Tibial artery (tissue), 4 donors: ENCODE results near the gene GABBR2.

Experiments used
- DNase-seq, 2 donors: peaks; one replicate each; pipeline ENCODE4 v3.0.0-alpha.2; 2019
- H3K27ac ChIP-seq, 2 donors: fragments of 200-600 bp; sonication (generic) in 1 of 2; 1 replicate in 1 of 2; 2 replicates in 1 of 2; pipeline ENCODE4 v1.5.1; 2018 to 2019; ENCODE audit warnings: mild to moderate bottlenecking in 1 of 2
- H3K27me3 ChIP-seq, 2 donors: fragments of 200-600 bp; sonication (generic) in 1 of 2; one replicate each; pipeline versions ENCODE4 v1.5.1 to v1.6.0; 2016 to 2019
- H3K36me3 ChIP-seq, 3 donors: fragments of 200-600 bp; sonication (generic) in 2 of 3; one replicate each; pipeline ENCODE4 v1.5.1; 2016 to 2019; ENCODE audit warnings: mild to moderate bottlenecking in 2 of 3
- H3K4me1 ChIP-seq, 4 donors: fragments of 200-600 bp; sonication (generic) in 2 of 4; 1 replicate in 3 of 4; 2 replicates in 1 of 4; pipeline ENCODE4 v1.5.1; 2016 to 2019
- H3K4me3 ChIP-seq, 2 donors: fragments of 200-600 bp; sonication (generic) in 1 of 2; 1 replicate in 1 of 2; 2 replicates in 1 of 2; pipeline ENCODE4 v1.5.1; 2018 to 2019; ENCODE audit warnings: mild to moderate bottlenecking in 2 of 2
- H3K9me3 ChIP-seq, 3 donors: fragments of 200-600 bp; sonication (generic) in 1 of 3; one replicate each; pipeline ENCODE4 v1.5.1; 2016 to 2019
- CTCF ChIP-seq, 2 experiments: fragments of 200-600 bp in 1 of 2; fragments of 450-650 bp in 1 of 2; IDR thresholded peaks; one replicate each; pipeline ENCODE4 v1.5.1; 2017 to 2019; ENCODE audit warnings: antibody characterized with exemption in 2 of 2, mild to moderate bottlenecking in 1 of 2, moderate library complexity in 1 of 2
- intact Hi-C: fragments of 100-400 bp; cut with DNase I; formaldehyde crosslinking; loops from one replicate; pipeline ENCODE4 v1.15.0; 2023; ENCODE audit warnings: low total_unique reads

GABBR2 gene

GRCh38 chr9:98430535-98431292, 278.0 kb downstream of the GABBR2 start:
- no peak overlapping the region for H3K4me3 ChIP-seq
- DNase-seq, result peak in 1 of 2 donors; percentile 36
- H3K9me3 ChIP-seq, result no peaks in the 10 kb centered on the region
- no peaks in the 10 kb centered on the region for H3K36me3 ChIP-seq
- no peak overlapping the region for H3K27ac ChIP-seq
- H3K4me1 ChIP-seq, result no peaks in the 10 kb centered on the region
- intact Hi-C loops, result no loop called here
- no peak for TF ChIP-seq CTCF (IDR thresholded peaks at IDR 0.05)
- no peaks in the 10 kb centered on the region for H3K27me3 ChIP-seq

GRCh38 chr9:98429613-98430012, 279.1 kb downstream of the GABBR2 start:
- no peak overlapping the region for H3K27ac ChIP-seq
- H3K4me1 ChIP-seq, result no peaks in the 10 kb centered on the region
- H3K27me3 ChIP-seq, result no peaks in the 10 kb centered on the region
- no peak for TF ChIP-seq CTCF (IDR thresholded peaks at IDR 0.05)
- H3K36me3 ChIP-seq, result no peaks in the 10 kb centered on the region
- DNase-seq, result no peak
- no peak overlapping the region for H3K4me3 ChIP-seq
- H3K9me3 ChIP-seq, result no peaks in the 10 kb centered on the region
- intact Hi-C loops, result no loop called here

GRCh38 chr9:98428454-98428853, 280.3 kb downstream of the GABBR2 start:
- no peak for DNase-seq
- Histone ChIP-seq H3K27ac (no peak overlapping the region), H3K4me3 (no peak overlapping the region), H3K36me3 (no peaks in the 10 kb centered on the region), H3K4me1 (no peaks in the 10 kb centered on the region), H3K9me3 (no peaks in the 10 kb centered on the region), H3K27me3 (no peaks in the 10 kb centered on the region)
- intact Hi-C loops, result no loop called here
- no peak for TF ChIP-seq CTCF (IDR thresholded peaks at IDR 0.05)

- intact Hi-C loops, result no loop called here
- H3K27me3 ChIP-seq, result no peaks in the 10 kb centered on the region
- no peaks in the 10 kb centered on the region for H3K4me1 ChIP-seq
- no peaks in the 10 kb centered on the region for H3K9me3 ChIP-seq
- no peak overlapping the region for H3K27ac ChIP-seq
- no peak for DNase-seq
- TF ChIP-seq CTCF (IDR thresholded peaks at IDR 0.05), result no peak
- H3K4me3 ChIP-seq, result no peak overlapping the region
- no peaks in the 10 kb centered on the region for H3K36me3 ChIP-seq
Measured at GRCh38 chr9:98427491-98427890, 281.2 kb downstream of the GABBR2 start.

GRCh38 chr9:98425079-98425478, 283.7 kb downstream of the GABBR2 start:
- no peaks in the 10 kb centered on the region for H3K4me1 ChIP-seq
- intact Hi-C loops, result no loop called here
- no peaks in the 10 kb centered on the region for H3K9me3 ChIP-seq
- no peak for TF ChIP-seq CTCF (IDR thresholded peaks at IDR 0.05)
- DNase-seq, result no peak
- no peaks in the 10 kb centered on the region for H3K36me3 ChIP-seq
- H3K4me3 ChIP-seq, result no peak overlapping the region
- no peak overlapping the region for H3K27ac ChIP-seq
- no peaks in the 10 kb centered on the region for H3K27me3 ChIP-seq

- Histone ChIP-seq H3K36me3 (no peaks in the 10 kb centered on the region), H3K4me1 (no peaks in the 10 kb centered on the region), H3K27me3 (peaks cover 0 to 7% of the 10 kb centered on the region in 2 donors), H3K27ac (no peak overlapping the region), H3K9me3 (peaks cover 0 to 11% (median 0%) of the 10 kb centered on the region in 3 donors), H3K4me3 (no peak overlapping the region)
- intact Hi-C loops, result no loop called here
- no peak for TF ChIP-seq CTCF (IDR thresholded peaks at IDR 0.05)
- DNase-seq, result no peak
Measured at GRCh38 chr9:98419260-98419603, 289.5 kb downstream of the GABBR2 start.
